Hepatic stellate cell (primary cell): Measurements from ENCODE around the gene C1orf174.

Experiments used
- DNase-seq: peaks from one replicate; pipeline ENCODE4 v3.0.0; 2011; ENCODE audit warnings: low spot score

Gene C1orf174

GRCh38 chr1:3868464-3869006 is 31.5 kb downstream of the C1orf174 start:
- DNase-seq: no peak

- DNase-seq: no peak
These were observed 34.4 kb downstream of the C1orf174 start for GRCh38 chr1:3865606-3866160.

- DNase-seq: no peak
These were observed 35.2 kb downstream of the C1orf174 start for GRCh38 chr1:3864884-3865283.

- no peak for DNase-seq
These were observed 36.7 kb downstream of the C1orf174 start for GRCh38 chr1:3863231-3863935.

GRCh38 chr1:3858231-3858981 is 41.7 kb downstream of the C1orf174 start:
- DNase-seq: peak; percentile 66

GRCh38 chr1:3857791-3858129 is 42.3 kb downstream of the C1orf174 start:
- no peak for DNase-seq

GRCh38 chr1:3856923-3857790 is 42.9 kb downstream of the C1orf174 start, which contains the start of the genes CEP104 and DFFB:
Gene CEP104 (minus strand): TSS chr1:3857211. CDS start chr1:3852407, 4,804 bp downstream.
Gene DFFB (plus strand): TSS chr1:3857476. CDS start chr1:3857604, 128 bp downstream.
- peak; percentile 99 for DNase-seq

GRCh38 chr1:3852711-3853485 is 47.2 kb downstream of the C1orf174 start:
- peak; percentile 24 for DNase-seq

- no peak for DNase-seq
These were observed 48.0 kb downstream of the C1orf174 start for GRCh38 chr1:3852091-3852490.

GRCh38 chr1:3851292-3851691 is 48.8 kb downstream of the C1orf174 start:
- DNase-seq: no peak

- no peak for DNase-seq
These were observed 49.2 kb downstream of the C1orf174 start for GRCh38 chr1:3850857-3851256.

- no peak for DNase-seq
These were observed 53.0 kb downstream of the C1orf174 start for GRCh38 chr1:3847081-3847480.

GRCh38 chr1:3846541-3846940 is 53.5 kb downstream of the C1orf174 start:
- DNase-seq: no peak

- DNase-seq: no peak
These were observed 57.2 kb downstream of the C1orf174 start for GRCh38 chr1:3842912-3843311.

GRCh38 chr1:3841491-3841890 is 58.6 kb downstream of the C1orf174 start:
- DNase-seq: no peak
